ENCODE data around the gene HEXB.
A peak's percentile ranks its signal among the peaks of the same experiment; 100 is the strongest.

GRCh38 chr5:74673011-74673790, 11.8 kb upstream of the HEXB start:
- TF ChIP-seq, protein P1, sequence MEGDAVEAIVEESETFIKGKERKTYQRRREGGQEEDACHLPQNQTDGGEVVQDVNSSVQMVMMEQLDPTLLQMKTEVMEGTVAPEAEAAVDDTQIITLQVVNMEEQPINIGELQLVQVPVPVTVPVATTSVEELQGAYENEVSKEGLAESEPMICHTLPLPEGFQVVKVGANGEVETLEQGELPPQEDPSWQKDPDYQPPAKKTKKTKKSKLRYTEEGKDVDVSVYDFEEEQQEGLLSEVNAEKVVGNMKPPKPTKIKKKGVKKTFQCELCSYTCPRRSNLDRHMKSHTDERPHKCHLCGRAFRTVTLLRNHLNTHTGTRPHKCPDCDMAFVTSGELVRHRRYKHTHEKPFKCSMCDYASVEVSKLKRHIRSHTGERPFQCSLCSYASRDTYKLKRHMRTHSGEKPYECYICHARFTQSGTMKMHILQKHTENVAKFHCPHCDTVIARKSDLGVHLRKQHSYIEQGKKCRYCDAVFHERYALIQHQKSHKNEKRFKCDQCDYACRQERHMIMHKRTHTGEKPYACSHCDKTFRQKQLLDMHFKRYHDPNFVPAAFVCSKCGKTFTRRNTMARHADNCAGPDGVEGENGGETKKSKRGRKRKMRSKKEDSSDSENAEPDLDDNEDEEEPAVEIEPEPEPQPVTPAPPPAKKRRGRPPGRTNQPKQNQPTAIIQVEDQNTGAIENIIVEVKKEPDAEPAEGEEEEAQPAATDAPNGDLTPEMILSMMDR (IDR thresholded peaks at IDR 0.05), result peak; percentile 68
- TF ChIP-seq POLR2AphosphoS5 (IDR thresholded peaks at IDR 0.05; ENCODE audit: low read depth, low read length) (no peak), TCF7L2 (IDR thresholded peaks at IDR 0.05; ENCODE audit: low read depth, low read length) (no peak)

All from Panc1 (cell line).